ENCODE results near the gene SPATA2. TPM values are rescaled to one million over a fixed set of nuclear protein-coding genes. Genes with fewer than 3 reads are reported as not detected.

SPATA2 gene
- total and polyA plus RNA-seq, 2 of the 13 experiments (the other 11 are each of a cell fraction or from before 2014, with no cell fraction given): 3.2 to 8.7 TPM

GRCh38 chr20:49915380-49916145, at the start of gene SPATA2 (continued):
- peak; percentile 99 for TF ChIP-seq ZBTB40 (IDR thresholded peaks at IDR 0.05)
- TF ChIP-seq ZBTB40 (CRISPR knock-in tag; IDR thresholded peaks at IDR 0.05): peak; percentile 79
- peak; percentile 60; the same call in 1 of the 2 replicates for TF ChIP-seq ZNF430 (CRISPR knock-in tag; IDR thresholded peaks at IDR 0.05)
- no peak; the same call in none of the 2 replicates for TF ChIP-seq HOMEZ (CRISPR knock-in tag; IDR thresholded peaks at IDR 0.05; ENCODE audit: low read depth)
- TF ChIP-seq AKAP8 (CRISPR knock-in tag; IDR thresholded peaks at IDR 0.05): peak; percentile 54; the same call in 1 of the 2 replicates
- 0 out of 2 replicates have a peak, but pooled peaks have one; percentile 88 for TF ChIP-seq ZNF101 (CRISPR knock-in tag; IDR thresholded peaks at IDR 0.05; ENCODE audit: borderline replicate concordance, low read depth)
- peak; percentile 96 for TF ChIP-seq HOXA5 (CRISPR knock-in tag; IDR thresholded peaks at IDR 0.05)
- peak; percentile 93 for TF ChIP-seq CBX5 (CRISPR knock-in tag; IDR thresholded peaks at IDR 0.05; ENCODE audit: borderline replicate concordance)
- TF ChIP-seq RELA (CRISPR knock-in tag; IDR thresholded peaks at IDR 0.05): no peak
- peak; percentile 16; the same call in 1 of the 2 replicates for TF ChIP-seq ZBTB20 (CRISPR knock-in tag; IDR thresholded peaks at IDR 0.05; ENCODE audit: borderline replicate concordance, low read depth)
- no peak for TF ChIP-seq ZNF652 (CRISPR knock-in tag; IDR thresholded peaks at IDR 0.05; ENCODE audit: borderline replicate concordance, low read depth)
- TF ChIP-seq REXO4 (CRISPR knock-in tag; IDR thresholded peaks at IDR 0.05; ENCODE audit: borderline replicate concordance): no peak
- TF ChIP-seq ZNF121 (CRISPR knock-in tag; IDR thresholded peaks at IDR 0.05): no peak; the same call in 1 of the 2 replicates
- TF ChIP-seq NR2C2 (CRISPR knock-in tag; IDR thresholded peaks at IDR 0.05; ENCODE audit: borderline replicate concordance): peak; percentile 100
- no peak for TF ChIP-seq NPAS2 (CRISPR knock-in tag; IDR thresholded peaks at IDR 0.05; ENCODE audit: borderline replicate concordance)
- TF ChIP-seq ZBTB8A (CRISPR knock-in tag; IDR thresholded peaks at IDR 0.05; ENCODE audit: borderline replicate concordance, low read depth): no peak
- peak; percentile 51 for TF ChIP-seq RAD21 (CRISPR knock-in tag; IDR thresholded peaks at IDR 0.05)
- TF ChIP-seq ELF3 (CRISPR knock-in tag; IDR thresholded peaks at IDR 0.05): peak; percentile 78
- no peak for TF ChIP-seq STAT5B (CRISPR knock-in tag; IDR thresholded peaks at IDR 0.05)
- peak; percentile 89 for TF ChIP-seq MXD3 (CRISPR knock-in tag; IDR thresholded peaks at IDR 0.05)

Measured in HepG2 (cell line).